Chondrocyte (in vitro differentiated cells): ENCODE measurements around the gene PCTP. TPM values are rescaled to one million over a fixed set of nuclear protein-coding genes. Genes with fewer than 3 reads are reported as not detected.

Experiments
- DNase-seq: peaks from one replicate; pipeline ENCODE4 v3.0.0; 2021; ENCODE audit warnings: mixed read lengths, low spot score
- H3K27ac Mint-ChIP-seq: one replicate; pipeline ENCODE4 v1.8.0; 2021; ENCODE audit warnings: mild to moderate bottlenecking, moderate library complexity, mixed read lengths; ENCODE audit not compliant: unreplicated experiment
- H3K27me3 Mint-ChIP-seq: 2 replicates; pipeline ENCODE4 v1.8.0; 2021; ENCODE audit warnings: low read depth, mixed read lengths
- H3K36me3 Mint-ChIP-seq: 2 replicates; pipeline ENCODE4 v1.8.0; 2021; ENCODE audit warnings: low read depth, mixed read lengths
- H3K4me1 Mint-ChIP-seq: 2 replicates; pipeline ENCODE4 v1.8.0; 2021; ENCODE audit warnings: low read depth, mild to moderate bottlenecking, mixed read lengths
- H3K4me3 Mint-ChIP-seq: one replicate; pipeline ENCODE4 v1.8.0; 2021; ENCODE audit warnings: mild to moderate bottlenecking, moderate library complexity, mixed read lengths; ENCODE audit not compliant: unreplicated experiment
- H3K9me3 Mint-ChIP-seq: 2 replicates; pipeline ENCODE4 v1.8.0; 2021; ENCODE audit warnings: low read depth, mixed read lengths
- total RNA-seq: library from RNA; stranded (reverse); gene quantifications from 3 replicates; pipeline ENCODE4 v1.2.1, GENCODE V29; 2021
- TF ChIP-seq, protein P1 (sequence below): fragments of 200-600 bp; sonication (generic); IDR thresholded peaks from 2 replicates; pipeline ENCODE4 v1.5.0; 2021; ENCODE audit warnings: antibody characterized with exemption, mild to moderate bottlenecking, moderate library complexity

The PCTP gene
- total RNA-seq, 1 donor from 2014 or later, result 8.8 TPM

DNA sequence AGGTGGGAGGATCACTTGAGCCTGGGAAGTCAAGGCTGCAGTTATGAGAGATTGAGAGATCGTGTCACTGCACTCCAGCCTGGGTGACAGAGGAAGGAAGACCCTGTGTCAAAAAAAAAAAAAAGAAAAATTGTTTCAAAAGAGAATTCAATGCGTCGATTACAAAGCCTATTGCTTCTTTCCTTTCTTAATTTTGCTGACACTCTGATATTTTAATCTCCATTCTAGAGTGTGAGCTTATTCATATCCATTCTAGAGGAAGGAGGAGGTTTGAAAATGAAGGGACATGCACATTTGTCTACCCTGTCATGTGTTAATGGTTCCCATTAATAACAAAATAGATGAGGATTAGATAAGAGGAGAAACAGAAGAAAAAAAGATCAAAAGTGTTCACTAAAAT, 63.1 kb downstream of the PCTP start:
- Mint-ChIP-seq H3K27ac (no peak overlapping the region), H3K27me3 (no peaks in the 10 kb centered on the region), H3K9me3 (no peaks in the 10 kb centered on the region), H3K4me1 (peaks cover 17% of the 10 kb centered on the region), H3K36me3 (no peaks in the 10 kb centered on the region), H3K4me3 (no peak overlapping the region)
- TF ChIP-seq, protein P1, sequence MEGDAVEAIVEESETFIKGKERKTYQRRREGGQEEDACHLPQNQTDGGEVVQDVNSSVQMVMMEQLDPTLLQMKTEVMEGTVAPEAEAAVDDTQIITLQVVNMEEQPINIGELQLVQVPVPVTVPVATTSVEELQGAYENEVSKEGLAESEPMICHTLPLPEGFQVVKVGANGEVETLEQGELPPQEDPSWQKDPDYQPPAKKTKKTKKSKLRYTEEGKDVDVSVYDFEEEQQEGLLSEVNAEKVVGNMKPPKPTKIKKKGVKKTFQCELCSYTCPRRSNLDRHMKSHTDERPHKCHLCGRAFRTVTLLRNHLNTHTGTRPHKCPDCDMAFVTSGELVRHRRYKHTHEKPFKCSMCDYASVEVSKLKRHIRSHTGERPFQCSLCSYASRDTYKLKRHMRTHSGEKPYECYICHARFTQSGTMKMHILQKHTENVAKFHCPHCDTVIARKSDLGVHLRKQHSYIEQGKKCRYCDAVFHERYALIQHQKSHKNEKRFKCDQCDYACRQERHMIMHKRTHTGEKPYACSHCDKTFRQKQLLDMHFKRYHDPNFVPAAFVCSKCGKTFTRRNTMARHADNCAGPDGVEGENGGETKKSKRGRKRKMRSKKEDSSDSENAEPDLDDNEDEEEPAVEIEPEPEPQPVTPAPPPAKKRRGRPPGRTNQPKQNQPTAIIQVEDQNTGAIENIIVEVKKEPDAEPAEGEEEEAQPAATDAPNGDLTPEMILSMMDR, result no peak
- DNase-seq, result no peak

DNA sequence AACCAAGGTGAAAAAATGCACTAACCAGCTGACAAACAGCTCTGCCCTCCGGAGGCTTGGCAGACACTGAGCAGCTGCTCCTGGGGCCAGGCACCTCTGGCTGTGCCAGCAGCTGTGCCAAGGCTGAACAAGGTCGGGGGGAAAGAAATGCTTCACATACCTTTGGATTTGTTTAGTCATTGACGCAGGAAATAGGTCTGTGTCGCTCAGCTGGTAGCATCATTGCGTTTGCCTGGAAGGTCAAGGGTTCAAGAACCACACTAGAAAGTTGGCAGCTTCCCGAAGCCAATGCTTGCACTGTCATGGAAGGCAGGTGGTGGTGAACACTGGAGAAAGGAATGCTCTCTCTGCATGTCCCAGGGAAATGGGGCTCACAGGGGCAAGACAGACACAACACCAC, 63.5 kb downstream of the PCTP start:
- peaks cover 17% of the 10 kb centered on the region for H3K4me1 Mint-ChIP-seq
- no peak overlapping the region for H3K4me3 Mint-ChIP-seq
- no peaks in the 10 kb centered on the region for H3K9me3 Mint-ChIP-seq
- H3K27me3 Mint-ChIP-seq, result no peaks in the 10 kb centered on the region
- TF ChIP-seq, protein P1, result no peak
- DNase-seq, result no peak
- H3K36me3 Mint-ChIP-seq, result no peaks in the 10 kb centered on the region
- peak overlapping the region; percentile 3 for H3K27ac Mint-ChIP-seq

DNA sequence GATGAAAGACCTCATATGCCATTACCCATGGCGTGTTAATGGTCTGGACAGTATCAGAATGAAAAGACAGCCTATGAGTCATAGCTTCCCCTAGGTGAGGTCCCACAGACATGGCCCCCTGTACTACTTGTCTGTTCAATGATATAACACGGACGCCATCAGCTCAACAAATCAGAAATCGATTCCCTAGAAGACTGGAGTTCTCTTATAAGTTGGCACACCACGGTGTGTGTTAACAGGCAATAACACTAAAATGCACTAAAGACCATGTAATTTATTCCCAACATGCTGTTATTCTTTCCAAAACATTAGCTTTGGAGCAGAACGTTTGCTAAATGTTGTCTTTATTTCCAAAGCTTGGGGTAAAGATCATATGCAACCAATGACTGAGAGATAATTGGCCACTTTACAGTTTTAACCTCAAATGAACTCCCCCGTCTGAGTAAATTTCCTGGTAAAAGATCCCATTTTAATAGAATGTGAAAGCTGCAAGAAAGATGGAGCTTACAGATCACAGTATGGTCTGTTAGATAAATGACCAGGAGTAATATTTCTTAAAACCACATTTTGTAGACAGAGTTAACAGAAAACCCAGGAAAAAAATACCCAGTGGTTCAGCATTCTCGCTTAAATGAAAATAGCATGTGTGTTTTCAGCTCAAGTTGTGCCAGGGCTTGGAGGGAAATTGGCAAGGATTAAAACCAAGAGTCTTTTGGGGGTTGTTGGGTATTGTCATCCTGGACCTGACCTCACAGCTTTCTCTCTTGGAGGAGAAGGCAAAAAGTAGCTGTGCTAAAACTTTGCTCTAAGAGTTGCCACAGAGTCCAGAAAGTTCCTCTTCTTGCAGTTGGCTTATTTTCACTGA, 65.9 kb downstream of the PCTP start:
- no peak for DNase-seq
- TF ChIP-seq, protein P1, result no peak
- peaks cover 17% of the 10 kb centered on the region for H3K4me1 Mint-ChIP-seq
- H3K27ac Mint-ChIP-seq, result no peak overlapping the region
- H3K27me3 Mint-ChIP-seq, result no peaks in the 10 kb centered on the region
- H3K4me3 Mint-ChIP-seq, result no peak overlapping the region
- H3K9me3 Mint-ChIP-seq, result peaks cover 9% of the 10 kb centered on the region
- no peaks in the 10 kb centered on the region for H3K36me3 Mint-ChIP-seq

DNA sequence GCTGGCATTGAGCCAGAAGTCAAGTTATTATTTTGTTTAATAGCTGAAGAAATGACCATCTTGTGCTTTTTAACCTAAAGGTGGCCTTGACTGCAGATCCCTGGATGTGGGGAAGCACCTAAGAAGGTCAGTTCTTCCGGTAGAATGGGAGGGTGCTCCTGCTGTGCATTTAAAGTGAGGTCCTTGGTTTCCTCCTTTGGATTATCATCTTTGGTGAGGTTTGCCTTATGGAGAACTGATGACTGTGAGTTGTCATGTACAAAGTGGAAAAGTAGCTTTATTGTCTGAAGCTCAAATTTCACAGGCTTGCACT, 66.5 kb downstream of the PCTP start:
- Mint-ChIP-seq H3K27ac (no peak overlapping the region), H3K36me3 (no peaks in the 10 kb centered on the region), H3K4me3 (no peak overlapping the region), H3K4me1 (peaks cover 17% of the 10 kb centered on the region), H3K9me3 (peaks cover 9% of the 10 kb centered on the region), H3K27me3 (no peaks in the 10 kb centered on the region)
- TF ChIP-seq, protein P1, result no peak
- no peak for DNase-seq

DNA sequence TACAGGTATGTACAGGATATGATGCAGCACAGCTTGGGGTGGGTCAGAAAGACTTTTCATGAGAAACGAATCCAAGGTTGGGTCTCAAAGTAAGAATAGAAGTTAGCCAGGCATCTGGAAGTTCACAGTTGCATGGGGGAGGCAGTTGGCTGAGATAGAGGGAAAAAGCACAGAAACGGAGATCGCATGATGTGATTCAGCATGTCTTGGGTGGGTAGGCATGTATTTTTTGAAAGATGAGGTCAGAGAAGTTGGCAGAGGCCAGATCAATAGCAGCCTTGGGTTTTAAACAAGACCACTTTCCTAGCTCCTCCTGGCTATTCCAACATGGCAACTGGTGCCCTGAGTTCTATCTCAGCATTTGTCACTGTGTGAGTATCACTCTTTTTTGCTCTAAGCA, 67.2 kb downstream of the PCTP start:
- Mint-ChIP-seq H3K27ac (no peak overlapping the region), H3K27me3 (no peaks in the 10 kb centered on the region), H3K4me3 (no peak overlapping the region), H3K4me1 (peaks cover 17% of the 10 kb centered on the region), H3K36me3 (no peaks in the 10 kb centered on the region), H3K9me3 (peaks cover 9% of the 10 kb centered on the region)
- no peak for DNase-seq
- TF ChIP-seq, protein P1, result no peak
